Esophagus muscularis mucosa (tissue), 3 donors: ENCODE results near the gene OR6T1.

ENCODE experiments used
- CTCF ChIP-seq, 3 experiments: fragments of 200-600 bp in 2 of 3; fragments of 450-650 bp in 1 of 3; sonication (generic) in 2 of 3; IDR thresholded peaks; one replicate each; pipeline ENCODE4 v1.5.1; 2017 to 2019; ENCODE audit warnings: antibody characterized with exemption in 3 of 3, mild to moderate bottlenecking in 2 of 3, moderate library complexity in 1 of 3
- POLR2A ChIP-seq: fragments of 450-650 bp; IDR thresholded peaks from one replicate; pipeline ENCODE4 v1.6.1; 2017; ENCODE audit warnings: antibody characterized with exemption, moderate library complexity, mild to moderate bottlenecking, low read depth

- TF ChIP-seq CTCF (IDR thresholded peaks at IDR 0.05) = no peak
- TF ChIP-seq POLR2A = no peak
These were observed 4.3 kb downstream of the OR6T1 start, which contains the start of gene OR4D5 for GRCh38 chr11:123939317-123939716.
